HepG2 (cell line): ENCODE data around the gene INHBE. TPM values are rescaled to one million over a fixed set of nuclear protein-coding genes. Genes with fewer than 3 reads are reported as not detected.

Experiments used
- ATAC-seq: fragments of 200-7000 bp; cut with Tn5 transposase; 3 replicates; pipeline ENCODE4 v1.9.1; 2020; ENCODE audit warnings: mild to moderate bottlenecking, moderate library complexity
- BruUV-seq: library from RNA; stranded (reverse); fragments of 400-500 nt; replicated peaks from 2 replicates; lab custom pipeline; 2021; lab: Mats Ljungman, UMichigan
- CTCF ChIA-PET: fragments of 300-600 bp; formaldehyde crosslinking; extraction: SDS; loops from one replicate; lab custom pipeline; 2021; ENCODE audit warnings: low total read pairs, inconsistent platforms, low intra/inter-chr PET ratio; lab: Yijun Ruan, JAX
- POLR2A ChIA-PET: fragments of 350-600 bp; sonication (Branson Sonifier 250); formaldehyde crosslinking; loops from one replicate; lab custom pipeline; 2020; ENCODE audit warnings: antibody characterized with exemption, inconsistent platforms; lab: Yijun Ruan, JAX
- DNase-seq: peaks from one replicate; pipeline ENCODE4 v3.0.0-alpha.2; 2015; ENCODE audit warnings: low spot score
- FAIRE-seq: peaks from 3 replicates; lab custom pipeline; 2011; peaks lifted over from hg19 to GRCh38; lab: Jason Lieb, UNC
- H2AFZ ChIP-seq: one replicate; pipeline ENCODE4 v1.6.1; 2011; ENCODE audit warnings: low read length, inconsistent platforms
- H3K27ac ChIP-seq: fragments of 300-600 bp; 3 replicates; pipeline ENCODE4 v1.8.0; 2011; ENCODE audit warnings: mixed run types, mild to moderate bottlenecking, mixed read lengths, low read length, inconsistent platforms; ENCODE audit not compliant: insufficient read depth; ENCODE audit errors: extremely low read length
- H3K27me3 ChIP-seq, 2 experiments: fragments of 200-600 bp in 1 of 2; 2 replicates in 1 of 2; 3 replicates in 1 of 2; pipeline versions ENCODE4 v1.6.0 to v1.8.0; 2011; ENCODE audit warnings: low read length in 2 of 2, mild to moderate bottlenecking in 2 of 2, moderate library complexity in 2 of 2, inconsistent platforms in 1 of 2; ENCODE audit not compliant: insufficient read depth in 2 of 2, control insufficient read depth in 1 of 2
- H3K36me3 ChIP-seq, 2 experiments: fragments of 200-600 bp in 1 of 2; replicated peaks in 1 of 2; 2 replicates in 1 of 2; 3 replicates in 1 of 2; pipeline versions ENCODE4 v1.5.1 to v1.8.0; 2011; ENCODE audit warnings: low read length in 2 of 2, inconsistent platforms in 1 of 2; ENCODE audit not compliant: insufficient read depth in 2 of 2, control insufficient read depth in 1 of 2
- H3K4me1 ChIP-seq: 2 replicates; pipeline ENCODE4 v1.5.1; 2012; ENCODE audit warnings: low read length, inconsistent platforms; ENCODE audit not compliant: insufficient read depth
- H3K4me2 ChIP-seq: 2 replicates; pipeline ENCODE4 v1.6.0; 2011; ENCODE audit warnings: low read depth, low read length, inconsistent platforms
- H3K4me3 ChIP-seq, 3 experiments: fragments of 200-600 bp in 1 of 3; sonication (generic), shearing (Covaris generic) in 1 of 3; replicated peaks in 1 of 3; 2 replicates each; pipeline ENCODE4 v1.5.1; 2011 to 2016; ENCODE audit warnings: low read length in 3 of 3, inconsistent platforms in 2 of 3, low read depth in 2 of 3, mild to moderate bottlenecking in 2 of 3, control low read depth in 1 of 3, mixed read lengths in 1 of 3; ENCODE audit not compliant: insufficient read depth in 1 of 3
- H3K79me2 ChIP-seq: one replicate; pipeline ENCODE4 v1.6.1; 2011; ENCODE audit warnings: low read length, inconsistent platforms; ENCODE audit not compliant: insufficient read depth
- H3K9ac ChIP-seq: 2 replicates; pipeline ENCODE4 v1.6.0; 2011; ENCODE audit warnings: mild to moderate bottlenecking, low read depth, low read length, inconsistent platforms; ENCODE audit not compliant: insufficient read depth
- H3K9me3 ChIP-seq: 2 replicates; pipeline ENCODE4 v1.5.1; 2012; ENCODE audit warnings: mild to moderate bottlenecking, low read length
- H4K20me1 ChIP-seq: 2 replicates; pipeline ENCODE4 v1.6.0; 2011; ENCODE audit warnings: inconsistent platforms, mild to moderate bottlenecking, low read length, moderate library complexity; ENCODE audit not compliant: insufficient read depth
- ISL2 ChIP-seq: sonication (generic); formaldehyde crosslinking; IDR thresholded peaks from 2 replicates; pipeline ENCODE4 v1.5.0; 2020; ENCODE audit warnings: missing genetic modification reagents
- MBNL3 ChIP-seq: fragments of 250-450 bp; sonication (Bioruptor Pico); conservative IDR thresholded peaks from 2 replicates; pipeline ENCODE4 v1.8.0; 2022; ENCODE audit warnings: mild to moderate bottlenecking, inconsistent platforms
- ZNF180 ChIP-seq: sonication (generic); formaldehyde crosslinking; IDR thresholded peaks from 2 replicates; pipeline ENCODE4 v1.4.0; 2020; ENCODE audit warnings: low read depth, missing genetic modification reagents, borderline replicate concordance
- ZNF225 ChIP-seq: sonication (generic); formaldehyde crosslinking; IDR thresholded peaks from 2 replicates; pipeline ENCODE4 v1.4.0; 2020; ENCODE audit warnings: mild to moderate bottlenecking, missing genetic modification reagents
- ZSCAN9 ChIP-seq: IDR thresholded peaks from 2 replicates; pipeline ENCODE4 v1.6.1; 2016; ENCODE audit warnings: borderline replicate concordance
- WGBS: methylation state at CpG from one replicate; pipeline ENCODE4 v1.1.6; 2017; ENCODE audit warnings: low lambda C conversion rate; 5-methylcytosine and 5-hydroxymethylcytosine counted together
- in situ Hi-C: cut with HindIII; loops from 2 replicates; pipeline ENCODE4 v1.10.0; 2017; ENCODE audit warnings: low pct_unique_long_range_greater_than_20kb; ENCODE audit not compliant: extremely low pct_ligation_motif_present
- intact Hi-C: fragments of 100-400 bp; cut with micrococcal nuclease; formaldehyde crosslinking; loops from one replicate; pipeline ENCODE4 v1.10.0; 2022; ENCODE audit not compliant: unreplicated experiment
- polyA plus RNA-seq, 8 experiments: library from polyadenylated mRNA; depleted of rRNA in 3 of 8; stranded (reverse) in 7 of 8; unstranded in 1 of 8; fragments of >200 nt; fragmentation: Illumina TruSeq in 4 of 8; extraction: Trizol in 4 of 8; gene quantifications; 2 replicates each; pipeline versions ENCODE4 v1.2.1 to v1.2.3, GENCODE V29; 2011 to 2016; ENCODE audit warnings: low read depth in 4 of 8, missing spikeins in 1 of 8, mixed read lengths in 1 of 8; ENCODE audit not compliant: insufficient read depth in 1 of 8
- total RNA-seq, 5 experiments: library from RNA; depleted of rRNA; stranded (reverse); fragments of >200 nt; fragmentation: Illumina TruSeq; extraction: Trizol; gene quantifications; 2 replicates each; pipeline ENCODE4 v1.2.3, GENCODE V29; 2016; ENCODE audit warnings: low read depth in 1 of 5
- TF ChIP-seq, protein P1 (sequence below): sonication (generic); formaldehyde crosslinking; IDR thresholded peaks from 2 replicates; pipeline ENCODE4 v1.9.0; 2021; ENCODE audit warnings: missing genetic modification reagents, borderline replicate concordance
- TF ChIP-seq, protein P2 (sequence below): sonication (generic); formaldehyde crosslinking; IDR thresholded peaks from 2 replicates; pipeline ENCODE4 v1.4.0; 2020; ENCODE audit warnings: missing genetic modification reagents, borderline replicate concordance
- TF ChIP-seq, protein P3 (sequence below): sonication (generic); formaldehyde crosslinking; IDR thresholded peaks from 2 replicates; pipeline ENCODE4 v1.8.0; 2022; ENCODE audit warnings: low read depth, missing genetic modification reagents

Gene INHBE
- total and polyA plus RNA-seq, 2 of the 13 experiments (the other 11 are each of a cell fraction or from before 2014, with no cell fraction given): 17.0 to 32.0 TPM

DNA sequence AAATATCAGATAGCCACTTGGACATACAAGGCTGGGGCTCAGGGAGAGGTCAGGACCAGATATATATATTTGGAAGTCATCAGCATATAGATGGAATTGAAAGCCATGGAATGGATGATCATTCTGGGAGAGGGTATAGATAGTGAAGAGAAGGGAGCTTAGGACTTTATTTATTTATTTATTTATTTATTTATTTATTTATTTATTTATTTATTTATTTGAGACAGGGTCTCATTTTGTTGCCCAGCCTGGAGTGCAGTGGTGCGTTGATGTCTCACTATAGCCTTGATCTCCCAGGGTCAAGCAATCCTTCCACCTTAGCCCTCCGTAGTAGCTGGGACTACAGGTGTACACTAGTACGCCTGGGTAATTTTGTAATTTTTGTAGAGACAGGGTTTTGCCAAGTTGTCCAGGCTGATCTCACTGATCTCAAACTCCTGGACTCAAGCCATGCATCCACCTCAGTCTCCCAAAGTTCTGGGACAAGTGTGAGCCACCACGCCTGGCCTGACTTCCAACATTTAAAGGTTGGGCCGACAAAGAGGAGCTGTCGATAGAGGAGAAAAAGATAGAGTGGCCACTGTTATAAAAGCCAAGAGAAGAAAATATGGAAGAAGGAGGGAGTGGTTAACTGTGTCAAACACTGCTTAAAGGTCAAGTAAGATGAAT is 8.7 kb upstream of the INHBE start:
- Histone ChIP-seq H3K4me3 (no peak overlapping the region), H3K4me1 (peaks cover 20% of the 10 kb centered on the region), H3K27me3 (no peaks in the 10 kb centered on the region), H3K4me2 (no peak overlapping the region), H3K27ac (no peak overlapping the region), H4K20me1 (no peaks in the 10 kb centered on the region), H2AFZ (no peak overlapping the region), H3K79me2 (no peaks in the 10 kb centered on the region), H3K9ac (no peak overlapping the region), H3K9me3 (no peaks in the 10 kb centered on the region), H3K36me3 (no peaks in the 10 kb centered on the region)
- ATAC-seq (no peak), FAIRE-seq (no peak), DNase-seq (no peak)
- TF ChIP-seq ZSCAN9 (no peak), ZNF225 (no peak), ISL2 (CRISPR knock-in tag) (no peak), MBNL3 (CRISPR knock-in tag) (no peak), ZNF180 (CRISPR knock-in tag) (no peak)
- TF ChIP-seq, protein P1, sequence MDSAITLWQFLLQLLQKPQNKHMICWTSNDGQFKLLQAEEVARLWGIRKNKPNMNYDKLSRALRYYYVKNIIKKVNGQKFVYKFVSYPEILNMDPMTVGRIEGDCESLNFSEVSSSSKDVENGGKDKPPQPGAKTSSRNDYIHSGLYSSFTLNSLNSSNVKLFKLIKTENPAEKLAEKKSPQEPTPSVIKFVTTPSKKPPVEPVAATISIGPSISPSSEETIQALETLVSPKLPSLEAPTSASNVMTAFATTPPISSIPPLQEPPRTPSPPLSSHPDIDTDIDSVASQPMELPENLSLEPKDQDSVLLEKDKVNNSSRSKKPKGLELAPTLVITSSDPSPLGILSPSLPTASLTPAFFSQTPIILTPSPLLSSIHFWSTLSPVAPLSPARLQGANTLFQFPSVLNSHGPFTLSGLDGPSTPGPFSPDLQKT (CRISPR knock-in tag): no peak
- TF ChIP-seq, protein P2, sequence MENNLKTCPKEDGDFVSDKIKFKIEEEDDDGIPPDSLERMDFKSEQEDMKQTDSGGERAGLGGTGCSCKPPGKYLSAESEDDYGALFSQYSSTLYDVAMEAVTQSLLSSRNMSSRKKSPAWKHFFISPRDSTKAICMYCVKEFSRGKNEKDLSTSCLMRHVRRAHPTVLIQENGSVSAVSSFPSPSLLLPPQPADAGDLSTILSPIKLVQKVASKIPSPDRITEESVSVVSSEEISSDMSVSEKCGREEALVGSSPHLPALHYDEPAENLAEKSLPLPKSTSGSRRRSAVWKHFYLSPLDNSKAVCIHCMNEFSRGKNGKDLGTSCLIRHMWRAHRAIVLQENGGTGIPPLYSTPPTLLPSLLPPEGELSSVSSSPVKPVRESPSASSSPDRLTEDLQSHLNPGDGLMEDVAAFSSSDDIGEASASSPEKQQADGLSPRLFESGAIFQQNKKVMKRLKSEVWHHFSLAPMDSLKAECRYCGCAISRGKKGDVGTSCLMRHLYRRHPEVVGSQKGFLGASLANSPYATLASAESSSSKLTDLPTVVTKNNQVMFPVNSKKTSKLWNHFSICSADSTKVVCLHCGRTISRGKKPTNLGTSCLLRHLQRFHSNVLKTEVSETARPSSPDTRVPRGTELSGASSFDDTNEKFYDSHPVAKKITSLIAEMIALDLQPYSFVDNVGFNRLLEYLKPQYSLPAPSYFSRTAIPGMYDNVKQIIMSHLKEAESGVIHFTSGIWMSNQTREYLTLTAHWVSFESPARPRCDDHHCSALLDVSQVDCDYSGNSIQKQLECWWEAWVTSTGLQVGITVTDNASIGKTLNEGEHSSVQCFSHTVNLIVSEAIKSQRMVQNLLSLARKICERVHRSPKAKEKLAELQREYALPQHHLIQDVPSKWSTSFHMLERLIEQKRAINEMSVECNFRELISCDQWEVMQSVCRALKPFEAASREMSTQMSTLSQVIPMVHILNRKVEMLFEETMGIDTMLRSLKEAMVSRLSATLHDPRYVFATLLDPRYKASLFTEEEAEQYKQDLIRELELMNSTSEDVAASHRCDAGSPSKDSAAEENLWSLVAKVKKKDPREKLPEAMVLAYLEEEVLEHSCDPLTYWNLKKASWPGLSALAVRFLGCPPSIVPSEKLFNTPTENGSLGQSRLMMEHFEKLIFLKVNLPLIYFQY (CRISPR knock-in tag): no peak
- TF ChIP-seq, protein P3, sequence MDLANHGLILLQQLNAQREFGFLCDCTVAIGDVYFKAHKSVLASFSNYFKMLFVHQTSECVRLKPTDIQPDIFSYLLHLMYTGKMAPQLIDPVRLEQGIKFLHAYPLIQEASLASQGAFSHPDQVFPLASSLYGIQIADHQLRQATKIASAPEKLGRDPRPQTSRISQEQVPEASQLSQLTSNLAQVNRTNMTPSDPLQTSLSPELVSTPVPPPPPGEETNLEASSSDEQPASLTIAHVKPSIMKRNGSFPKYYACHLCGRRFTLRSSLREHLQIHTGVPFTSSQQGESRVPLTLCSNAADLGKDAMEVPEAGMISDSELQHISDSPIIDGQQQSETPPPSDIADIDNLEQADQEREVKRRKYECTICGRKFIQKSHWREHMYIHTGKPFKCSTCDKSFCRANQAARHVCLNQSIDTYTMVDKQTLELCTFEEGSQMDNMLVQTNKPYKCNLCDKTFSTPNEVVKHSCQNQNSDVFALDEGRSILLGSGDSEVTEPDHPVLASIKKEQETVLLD (CRISPR knock-in tag): no peak
- POLR2A ChIA-PET: no interaction called here
- in situ Hi-C loops: no loop called here
- WGBS: 97% methylated on average over 6 of the region's 6 CpGs
- intact Hi-C loops: no loop called here
- BruUV-seq: no TSS peak
- CTCF ChIA-PET: no interaction called here
